DND-41 (cell line): ENCODE measurements around the gene SLC16A10.
"Not testable (repeated sequence)": the region's sequence is repeated elsewhere in the genome, so short reads cannot be mapped to it uniquely, and the experiment has no call there.

Experiments used
- CTCF ChIP-seq: IDR thresholded peaks from 2 replicates; pipeline ENCODE4 v1.5.1; 2012; ENCODE audit warnings: borderline replicate concordance, low read length, moderate library complexity, mild to moderate bottlenecking; ENCODE audit not compliant: poor library complexity, severe bottlenecking; ENCODE audit errors: extremely low read depth
- EZH2 ChIP-seq: IDR thresholded peaks from 3 replicates; pipeline ENCODE4 v1.6.1; 2012; ENCODE audit warnings: borderline replicate concordance, low read depth, mild to moderate bottlenecking, moderate library complexity, low read length, inconsistent platforms; ENCODE audit not compliant: severe bottlenecking

GRCh38 chr6:111131018-111131417 is 43.7 kb downstream of the SLC16A10 start:
- not testable (repeated sequence) for TF ChIP-seq CTCF, EZH2
